CD4-positive, alpha-beta T cell (primary cell): ENCODE data around the gene RIMS3. TPM values are rescaled to one million over a fixed set of nuclear protein-coding genes. Genes with fewer than 3 reads are reported as not detected.
"Not testable (repeated sequence)": the region's sequence is repeated elsewhere in the genome, so short reads cannot be mapped to it uniquely, and the experiment has no call there.

Experiments used
- ATAC-seq: fragments of 200-7000 bp; cut with Tn5 transposase; one replicate; pipeline ENCODE4 v1.10.0; 2022; ENCODE audit warnings: mild to moderate bottlenecking; ENCODE audit not compliant: poor library complexity
- CTCF ChIA-PET: fragments of 350-600 bp; sonication (Branson Sonifier 250); formaldehyde crosslinking; loops from one replicate; lab custom pipeline; 2021; ENCODE audit warnings: antibody characterized with exemption, inconsistent platforms; lab: Charles Lee
- POLR2A ChIA-PET: fragments of 350-600 bp; sonication (Branson Sonifier 250); formaldehyde crosslinking; loops from one replicate; lab custom pipeline; 2021; ENCODE audit warnings: antibody characterized with exemption, inconsistent platforms; lab: Charles Lee
- DNase-seq, 14 experiments: peaks; one replicate each; pipeline ENCODE4 v3.0.0-alpha.2; 2013 to 2020; ENCODE audit warnings: mixed read lengths in 2 of 14
- H3K27ac ChIP-seq, 2 donors: one replicate each; pipeline versions ENCODE4 v1.5.1 to v1.7.0; 2013; ENCODE audit warnings: low read length in 2 of 2, low read depth in 1 of 2, mild to moderate bottlenecking in 1 of 2
- H3K27me3 ChIP-seq, 2 experiments: 1 replicate in 1 of 2; 2 replicates in 1 of 2; pipeline versions ENCODE4 v1.6.1 to v1.7.0; 2013; ENCODE audit warnings: low read length in 2 of 2, control low read depth in 1 of 2, mild to moderate bottlenecking in 1 of 2, moderate library complexity in 1 of 2; ENCODE audit not compliant: insufficient read depth in 2 of 2, control insufficient read depth in 1 of 2
- H3K36me3 ChIP-seq: one replicate; pipeline ENCODE4 v1.6.1; 2013; ENCODE audit warnings: low read length, control low read depth; ENCODE audit not compliant: insufficient read depth
- H3K4me1 ChIP-seq: one replicate; pipeline ENCODE4 v1.6.1; 2013; ENCODE audit warnings: low read length, control low read depth; ENCODE audit not compliant: insufficient read depth
- H3K4me3 ChIP-seq: one replicate; pipeline ENCODE4 v1.5.1; 2013; ENCODE audit warnings: mild to moderate bottlenecking, low read length, moderate library complexity
- H3K9me3 ChIP-seq, 2 experiments: 1 replicate in 1 of 2; 2 replicates in 1 of 2; pipeline versions ENCODE4 v1.6.1 to v1.7.0; 2013; ENCODE audit warnings: low read length in 2 of 2, mild to moderate bottlenecking in 2 of 2, control low read depth in 1 of 2, moderate library complexity in 1 of 2; ENCODE audit not compliant: control insufficient read depth in 1 of 2, insufficient read depth in 1 of 2
- H3K27ac Mint-ChIP-seq: one replicate; pipeline ENCODE4 v1.8.0; 2020; ENCODE audit warnings: mixed read lengths
- H3K27me3 Mint-ChIP-seq: one replicate; pipeline ENCODE4 v1.8.0; 2021; ENCODE audit warnings: mixed read lengths
- H3K36me3 Mint-ChIP-seq: one replicate; pipeline ENCODE4 v1.8.0; 2021; ENCODE audit warnings: low read depth, mixed read lengths
- H3K4me1 Mint-ChIP-seq: one replicate; pipeline ENCODE4 v1.8.0; 2021; ENCODE audit warnings: low read depth, mixed read lengths
- H3K4me3 Mint-ChIP-seq: one replicate; pipeline ENCODE4 v1.8.0; 2020; ENCODE audit warnings: mild to moderate bottlenecking, mixed read lengths
- H3K9me3 Mint-ChIP-seq: one replicate; pipeline ENCODE4 v1.8.0; 2020; ENCODE audit warnings: mixed read lengths
- CTCF ChIP-seq: fragments of 200-600 bp; IDR thresholded peaks from one replicate; pipeline ENCODE4 v1.8.0; 2022; ENCODE audit warnings: antibody characterized with exemption, mild to moderate bottlenecking
- intact Hi-C, 2 experiments: fragments of 100-400 bp; cut with DNase I in 1 of 2; cut with micrococcal nuclease in 1 of 2; formaldehyde crosslinking; loops; one replicate each; pipeline versions ENCODE4 v1.15.1 to v1.9.0; 2023 to 2025; cut with DNase I, micrococcal nuclease
- total RNA-seq, 174 experiments: library from RNA in 2 of 174; stranded (reverse) in 2 of 174; gene quantifications; one replicate each; pipeline ENCODE4 v1.2.3 and lab custom pipeline; 2021 to 2026

The RIMS3 gene
- total RNA-seq, 2 experiments from 2014 or later: 0.99 to 1.1 TPM

GRCh38 chr1:40633523-40633922, 32.0 kb downstream of the RIMS3 start:
- H3K9me3 Mint-ChIP-seq: no peaks in the 10 kb centered on the region
- no peak overlapping the region for H3K27ac ChIP-seq
- H3K4me1 Mint-ChIP-seq: peaks cover 12% of the 10 kb centered on the region
- CTCF ChIA-PET: no interaction called here
- peaks cover 23% of the 10 kb centered on the region for H3K4me1 ChIP-seq
- no peaks in the 10 kb centered on the region for H3K36me3 ChIP-seq
- intact Hi-C loops: no loop called here
- no peaks in the 10 kb centered on the region for H3K27me3 Mint-ChIP-seq
- no peaks in the 10 kb centered on the region for H3K27me3 ChIP-seq
- no peak overlapping the region for H3K27ac Mint-ChIP-seq
- no peak for TF ChIP-seq CTCF
- no peak overlapping the region for H3K4me3 Mint-ChIP-seq
- POLR2A ChIA-PET: no interaction called here
- peaks cover 0 to 10% of the 10 kb centered on the region in 2 experiments for H3K9me3 ChIP-seq
- ATAC-seq (no peak), DNase-seq (no peak)
- no peaks in the 10 kb centered on the region for H3K36me3 Mint-ChIP-seq
- H3K4me3 ChIP-seq: no peak overlapping the region

- CTCF ChIA-PET: interaction anchor here (0.7 kb wide), 1 partner anchor 143 kb away, joined by 3 read pairs; no protein-coding TSS in a partner anchor
Observed at GRCh38 chr1:40630488-40631223, 34.8 kb downstream of the RIMS3 start.

GRCh38 chr1:40629546-40629945, 35.9 kb downstream of the RIMS3 start:
- DNase-seq: peak in 4 of 14 experiments; percentile 11 to 75 (median 50)
- Mint-ChIP-seq H3K4me3 (peak overlapping the region; percentile 31), H3K27ac (peak overlapping the region; percentile 41), H3K4me1 (peaks cover 17% of the 10 kb centered on the region)
- H3K36me3 Mint-ChIP-seq, H3K36me3 ChIP-seq, CTCF ChIA-PET, H3K9me3 Mint-ChIP-seq, ATAC-seq, intact Hi-C loops, POLR2A ChIA-PET, H3K27me3 Mint-ChIP-seq, H3K4me3 ChIP-seq, H3K27me3 ChIP-seq, H3K27ac ChIP-seq, H3K9me3 ChIP-seq: not testable (repeated sequence)
- peaks cover 28% of the 10 kb centered on the region for H3K4me1 ChIP-seq

More at GRCh38 chr1:40630488-40631223, 34.8 kb downstream of the RIMS3 start:
- peaks cover 0 to 4% of the 10 kb centered on the region in 2 experiments for H3K9me3 ChIP-seq
- H3K4me3 ChIP-seq: no peak overlapping the region
- Mint-ChIP-seq H3K27me3 (no peaks in the 10 kb centered on the region), H3K36me3 (no peaks in the 10 kb centered on the region), H3K27ac (no peak overlapping the region), H3K4me1 (peaks cover 17% of the 10 kb centered on the region), H3K4me3 (no peak overlapping the region), H3K9me3 (no peaks in the 10 kb centered on the region)
- DNase-seq: peak in 5 of 14 experiments; percentile 6 to 44 (median 20)
- H3K27ac ChIP-seq: no peak overlapping the region
- TF ChIP-seq CTCF: no peak
- peaks cover 28% of the 10 kb centered on the region for H3K4me1 ChIP-seq
- no peaks in the 10 kb centered on the region for H3K36me3 ChIP-seq
- H3K27me3 ChIP-seq: no peaks in the 10 kb centered on the region
- no peak for ATAC-seq
- POLR2A ChIA-PET: no interaction called here
- intact Hi-C loops: no loop called here
